ENCODE measurements around the gene CYSLTR1.
"Not testable (repeated sequence)": the region's sequence is repeated elsewhere in the genome, so short reads cannot be mapped to it uniquely, and the experiment has no call there.

The CYSLTR1 gene, protein sequence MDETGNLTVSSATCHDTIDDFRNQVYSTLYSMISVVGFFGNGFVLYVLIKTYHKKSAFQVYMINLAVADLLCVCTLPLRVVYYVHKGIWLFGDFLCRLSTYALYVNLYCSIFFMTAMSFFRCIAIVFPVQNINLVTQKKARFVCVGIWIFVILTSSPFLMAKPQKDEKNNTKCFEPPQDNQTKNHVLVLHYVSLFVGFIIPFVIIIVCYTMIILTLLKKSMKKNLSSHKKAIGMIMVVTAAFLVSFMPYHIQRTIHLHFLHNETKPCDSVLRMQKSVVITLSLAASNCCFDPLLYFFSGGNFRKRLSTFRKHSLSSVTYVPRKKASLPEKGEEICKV

DNA sequence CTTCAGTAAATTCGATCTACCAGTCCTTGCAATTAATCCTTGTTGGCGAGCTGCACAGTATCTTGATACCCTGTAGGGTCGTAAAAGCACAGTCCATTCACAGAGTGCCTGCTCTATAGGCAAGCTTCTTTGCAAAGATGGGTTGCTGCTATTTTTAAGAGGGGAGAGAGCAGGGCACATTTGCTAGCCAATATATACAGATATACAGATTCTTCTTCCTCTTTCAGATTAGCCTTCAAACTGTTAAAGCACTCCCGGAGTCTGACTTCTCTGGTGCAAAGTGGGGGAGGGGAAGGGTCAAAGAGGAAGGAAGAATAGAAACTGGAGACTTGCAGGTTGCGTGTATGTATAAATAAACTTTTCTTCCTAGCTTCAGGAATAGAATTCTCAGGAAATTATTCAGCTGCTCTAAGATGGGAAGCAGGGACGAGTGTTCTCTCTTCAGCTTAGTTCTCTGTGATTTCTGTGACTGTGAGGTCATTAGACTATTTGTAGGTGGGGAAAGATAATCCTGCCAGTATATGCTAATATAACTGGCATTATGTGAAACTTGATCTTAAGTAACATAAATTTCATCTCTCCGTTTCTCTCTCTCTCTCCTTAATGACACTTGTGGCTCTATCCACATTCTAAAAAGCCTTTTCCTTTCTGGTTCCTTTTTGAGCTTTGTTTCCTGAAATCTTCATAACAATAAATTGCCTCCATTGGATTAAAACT, at the start of gene CYSLTR1:
Gene CYSLTR1 (minus strand): TSS at position 242 of the 717 bp plus-strand sequence. CDS start 53,865 bp downstream, outside the sequence.
- DNase-seq (ENCODE audit: low read depth in 2 of 2) = no peak

DNA sequence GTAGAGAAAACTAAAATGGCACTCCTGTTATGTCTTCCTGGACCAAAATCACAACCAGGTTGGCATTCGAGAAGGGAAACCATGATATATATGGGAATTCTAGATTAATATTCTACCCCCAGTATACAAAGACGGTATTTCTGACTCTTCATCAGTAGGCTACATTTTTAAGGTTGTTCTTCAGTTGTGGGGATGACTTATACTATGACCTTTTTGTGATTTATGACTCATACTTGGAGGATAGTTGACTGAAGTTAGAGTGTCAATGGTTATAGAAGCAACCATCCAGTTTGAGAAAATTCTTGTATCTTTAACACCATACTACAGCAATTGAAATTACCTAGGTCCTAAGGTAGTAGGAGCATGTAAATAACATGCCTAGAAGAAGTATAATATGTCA, 49.8 kb upstream of the CYSLTR1 start:
- no peak for DNase-seq (ENCODE audit: low read depth in 2 of 2)

DNA sequence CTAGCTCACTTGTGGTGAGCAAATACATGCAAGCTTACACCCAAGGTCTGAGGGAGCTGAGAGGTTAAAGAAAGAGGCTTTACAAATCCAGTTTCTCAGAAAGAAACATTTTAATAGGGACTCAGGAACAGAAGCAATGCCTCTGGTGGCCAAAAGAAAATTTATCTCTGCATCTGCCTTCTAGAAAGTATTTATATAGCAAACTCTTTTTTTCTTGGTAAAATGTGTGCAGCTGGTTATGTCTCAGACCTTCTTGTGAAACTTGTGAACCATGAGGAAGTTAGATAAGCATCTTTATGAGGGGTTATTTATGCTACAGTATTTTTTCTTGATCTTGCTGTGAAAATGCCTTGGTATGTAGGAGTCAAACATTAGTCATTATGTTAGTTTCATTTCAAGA, 48.5 kb upstream of the CYSLTR1 start:
- DNase-seq (ENCODE audit: low read depth in 2 of 2) = no peak

DNA sequence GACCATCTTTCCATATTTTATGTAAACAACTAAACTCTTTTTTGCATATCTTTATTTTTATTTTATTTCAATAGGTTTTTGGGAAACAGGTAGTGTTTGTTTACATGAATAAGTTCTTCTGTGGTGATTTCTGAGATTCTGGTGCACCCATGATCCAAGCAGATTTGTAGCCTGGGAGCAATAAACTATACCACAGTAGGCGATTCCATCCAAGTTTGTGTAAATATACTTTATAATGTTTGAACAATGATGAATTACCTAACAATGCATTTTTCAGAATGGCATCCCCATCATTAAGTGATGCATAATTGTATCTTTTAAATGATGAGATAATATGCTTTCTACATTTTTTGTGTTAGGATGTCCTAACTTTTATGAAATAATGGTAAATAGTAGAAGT, 39.2 kb upstream of the CYSLTR1 start:
- no peak for DNase-seq (ENCODE audit: low read depth in 2 of 2)

DNA sequence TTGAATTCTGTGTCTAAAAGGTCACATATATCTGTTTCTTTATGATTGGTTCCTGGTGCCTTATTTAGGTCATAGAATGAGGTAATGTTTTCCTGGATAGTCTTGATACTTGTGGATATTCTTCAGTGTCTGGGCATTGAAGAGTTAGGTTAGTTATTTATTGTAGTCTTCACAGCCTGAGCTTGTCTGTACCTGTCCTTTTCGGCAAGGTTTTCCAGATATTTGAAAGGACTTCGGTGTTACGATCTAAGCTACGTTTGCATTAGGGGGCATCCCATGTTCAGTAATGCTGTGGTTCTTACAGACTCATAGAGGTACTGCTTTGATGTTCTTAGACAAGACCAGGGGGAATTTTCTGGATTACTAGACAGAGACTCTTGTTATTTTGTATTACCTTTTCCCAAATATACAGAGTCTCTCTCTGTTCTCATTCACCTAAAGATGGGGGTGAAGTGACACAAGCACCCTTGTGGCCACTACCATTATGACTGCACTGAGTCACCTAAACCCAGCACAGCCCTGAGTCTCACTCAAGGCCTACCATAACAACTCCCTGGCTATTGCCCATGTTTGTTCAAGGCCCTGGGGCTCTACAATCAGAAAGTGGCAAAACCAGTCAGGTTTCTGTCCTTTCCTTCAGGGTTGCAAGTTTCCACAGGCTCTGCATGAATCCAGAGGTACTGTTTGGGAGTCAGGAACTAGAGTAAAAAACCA, 30.1 kb upstream of the CYSLTR1 start:
- no peak for DNase-seq (ENCODE audit: low read depth in 2 of 2)

DNA sequence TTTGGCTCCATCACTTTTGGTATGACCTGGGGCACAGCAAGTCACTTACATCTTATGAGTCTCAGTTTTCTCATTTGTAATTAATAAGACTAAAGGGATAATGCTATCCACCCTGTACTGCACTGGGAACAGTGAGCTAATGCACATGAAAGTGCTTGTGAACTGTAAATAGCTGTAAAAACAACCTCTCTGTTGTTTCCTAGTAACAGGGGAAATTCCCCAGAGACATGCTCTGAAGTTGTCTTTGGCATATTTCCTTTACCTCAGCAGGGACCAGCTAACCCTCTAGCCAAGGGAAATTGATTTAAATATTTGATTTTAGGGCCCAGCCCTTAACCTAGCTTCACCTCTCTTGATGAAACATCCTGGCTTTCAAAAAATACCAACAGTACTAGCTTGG, 6.1 kb upstream of the CYSLTR1 start:
- no peak for DNase-seq (ENCODE audit: low read depth in 2 of 2)

DNA sequence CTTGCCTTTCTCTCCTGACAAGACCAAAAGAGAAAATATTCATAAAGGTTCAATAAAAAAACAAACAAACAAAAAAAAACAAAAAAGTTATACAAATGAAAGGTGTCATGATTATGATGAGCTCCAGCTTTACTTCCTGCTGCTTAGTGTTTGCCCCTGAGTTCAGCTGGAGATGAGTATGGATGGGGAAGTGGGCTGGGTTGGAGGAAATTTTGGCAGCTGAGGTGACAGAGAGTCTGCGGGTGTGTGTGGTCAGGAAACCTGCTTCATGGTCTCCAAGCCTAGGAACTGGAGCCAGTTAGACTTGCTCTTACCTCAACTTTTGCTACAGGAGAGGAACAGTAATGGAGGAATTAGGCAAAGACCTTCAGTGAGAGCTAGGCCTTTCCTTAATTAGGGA, 4.3 kb upstream of the CYSLTR1 start:
- DNase-seq (ENCODE audit: low read depth in 2 of 2) = no peak

DNA sequence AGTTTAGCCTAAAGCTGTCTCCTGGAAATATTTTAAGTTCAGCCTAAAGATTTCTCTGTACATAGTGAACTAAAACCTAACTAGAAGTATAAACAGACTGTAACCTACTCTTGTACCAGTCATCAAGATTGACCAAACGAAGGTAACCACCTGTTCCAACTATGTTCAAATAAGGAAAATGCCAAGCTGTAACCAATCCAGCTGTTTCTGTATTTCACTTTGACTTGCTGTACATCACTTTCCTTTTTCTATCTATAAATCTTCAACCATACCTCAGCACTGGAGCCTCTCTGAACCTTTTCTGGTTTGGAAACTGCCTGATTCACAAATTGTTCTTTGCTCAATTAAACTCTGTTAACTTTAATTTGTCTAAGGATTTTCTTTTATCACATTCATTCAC, 3.1 kb upstream of the CYSLTR1 start:
- DNase-seq (ENCODE audit: low read depth in 2 of 2) = no peak

DNA sequence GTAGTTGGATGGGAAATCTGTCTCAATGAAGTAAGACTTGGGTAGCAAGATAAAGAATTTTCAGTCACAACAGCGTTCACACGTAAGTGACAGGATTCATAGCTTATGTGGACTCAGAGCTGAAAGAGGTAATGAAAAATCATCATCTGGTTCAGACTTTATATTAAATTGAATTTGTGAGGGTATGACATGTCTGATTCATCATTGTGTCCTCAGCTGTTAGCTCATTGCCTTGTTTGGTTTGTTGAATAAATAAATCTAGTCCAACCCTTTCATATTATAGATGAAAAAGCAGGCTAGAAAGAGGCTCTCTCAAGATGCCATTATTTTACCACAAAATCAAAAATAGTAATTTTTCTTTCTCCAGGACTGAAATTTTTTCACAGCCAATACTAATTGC, 2.7 kb upstream of the CYSLTR1 start:
- DNase-seq (ENCODE audit: low read depth in 2 of 2) = no peak

DNA sequence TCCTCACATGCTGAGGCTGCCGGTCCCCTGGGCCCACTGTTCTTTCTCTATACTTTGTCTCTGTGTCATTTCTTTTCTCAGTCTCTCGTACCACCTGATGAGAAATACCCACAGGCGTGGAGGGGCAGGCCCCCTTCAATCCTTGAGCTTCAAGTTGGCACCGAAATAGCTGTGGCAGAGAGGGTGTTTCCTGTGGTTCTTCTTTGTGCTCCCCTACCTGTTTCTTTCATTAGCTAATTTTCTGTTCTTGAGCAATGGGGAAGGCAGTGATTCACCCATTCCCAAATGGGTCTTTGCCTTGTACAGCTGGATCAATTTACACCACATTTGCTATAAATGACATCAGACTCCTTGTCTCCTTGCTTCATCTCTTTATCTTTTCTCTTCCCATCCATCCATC, 2.1 kb upstream of the CYSLTR1 start:
- DNase-seq (ENCODE audit: low read depth in 2 of 2) = no peak

DNA sequence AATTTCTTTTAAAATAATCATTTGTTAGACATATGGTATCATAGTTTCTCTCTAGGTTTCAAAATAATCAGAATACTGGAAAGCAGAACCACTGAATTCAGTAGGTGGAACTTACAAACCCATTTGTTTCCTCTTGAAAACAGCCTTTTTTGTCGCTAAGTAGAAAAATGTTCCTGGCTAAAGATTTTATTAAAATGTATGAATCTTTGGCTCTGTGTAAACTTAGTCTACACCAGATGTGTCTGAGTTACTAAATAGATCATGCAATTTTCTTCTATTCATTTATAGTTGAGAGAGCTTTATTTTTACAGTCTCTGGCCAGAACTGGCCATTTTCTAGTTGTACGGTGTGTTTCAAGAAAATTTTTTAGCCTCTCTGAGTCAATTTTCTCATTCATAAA, 1.0 kb downstream of the CYSLTR1 start:
- DNase-seq (ENCODE audit: low read depth in 2 of 2) = no peak

DNA sequence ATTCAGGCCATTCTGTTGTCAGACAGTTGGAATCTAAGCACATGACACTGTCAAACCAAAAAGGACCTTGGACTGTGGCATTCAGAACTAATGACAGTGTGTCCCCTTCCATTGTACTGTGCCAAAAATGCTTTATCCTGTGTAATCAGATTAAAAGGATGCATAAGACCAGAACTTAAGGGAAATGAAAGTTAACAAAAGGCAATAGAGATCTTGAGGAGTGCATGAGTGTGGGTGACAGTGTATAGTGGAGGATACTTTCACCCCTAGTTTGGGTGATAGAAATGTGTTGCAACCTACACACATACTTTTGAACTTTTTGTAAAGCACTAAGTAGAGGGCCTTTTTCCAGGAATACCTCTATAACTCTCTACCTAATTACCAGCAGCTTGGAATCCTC, 4.5 kb downstream of the CYSLTR1 start:
- DNase-seq (ENCODE audit: low read depth in 2 of 2) = no peak

DNA sequence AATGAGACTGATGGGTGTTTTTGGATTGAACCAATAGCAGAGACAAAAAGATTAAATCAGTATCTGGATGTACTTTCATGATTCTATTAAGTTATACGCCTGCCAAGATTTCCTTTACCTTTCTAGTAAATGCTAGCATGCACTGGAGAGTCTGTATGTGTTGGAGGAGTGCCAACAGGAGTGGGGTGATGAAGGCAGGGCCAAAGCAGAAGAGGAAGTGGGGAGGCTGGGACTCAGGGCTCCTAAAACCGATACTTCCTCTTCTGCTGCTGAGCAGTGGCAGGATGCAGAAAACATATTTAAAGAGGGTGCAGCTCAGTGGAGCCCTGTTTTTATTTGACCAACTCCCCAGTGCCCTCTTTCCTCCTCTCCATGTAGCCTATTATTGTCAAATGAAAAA, 5.6 kb downstream of the CYSLTR1 start:
- DNase-seq (ENCODE audit: low read depth in 2 of 2) = no peak

DNA sequence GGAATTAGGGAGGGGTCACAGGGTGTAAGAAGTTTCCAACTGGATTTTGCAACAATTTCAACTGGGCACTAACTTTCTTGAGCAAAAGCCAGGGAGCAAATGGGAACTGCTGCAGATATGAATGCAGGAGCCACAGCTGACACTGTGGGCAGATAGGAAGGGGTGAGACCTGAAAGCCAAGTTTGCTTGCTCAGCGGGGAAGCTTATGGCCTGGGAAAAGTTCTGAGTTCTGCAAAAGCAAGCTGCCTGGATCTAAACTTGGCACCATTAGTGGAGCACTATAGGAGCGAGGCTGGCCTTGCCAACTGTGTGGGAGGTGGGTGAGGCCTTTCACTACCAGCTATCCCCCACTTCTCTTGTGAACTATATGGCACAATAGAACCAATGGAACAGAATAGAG, 11.1 kb downstream of the CYSLTR1 start:
- DNase-seq (ENCODE audit: low read depth in 2 of 2) = no peak

DNA sequence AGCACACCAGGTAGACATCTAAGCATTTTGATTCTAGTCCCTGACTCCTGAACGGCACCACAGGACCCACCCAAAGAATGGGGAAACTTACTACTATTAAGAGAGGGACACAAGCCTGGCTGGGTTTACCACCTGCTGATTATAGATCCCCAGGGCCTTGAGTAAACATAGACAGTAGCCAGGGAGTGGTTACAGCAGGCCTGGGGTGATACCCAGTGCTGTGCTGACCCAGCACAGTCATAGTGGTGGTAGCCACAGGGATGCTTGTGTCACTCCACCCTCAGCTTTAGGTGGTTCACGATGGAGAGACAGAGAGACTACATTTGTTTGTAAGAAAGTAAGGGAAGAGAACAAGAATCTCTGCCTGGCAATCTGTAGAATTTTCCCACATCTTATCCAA, 11.7 kb downstream of the CYSLTR1 start:
- DNase-seq (ENCODE audit: low read depth in 2 of 2) = no peak

DNA sequence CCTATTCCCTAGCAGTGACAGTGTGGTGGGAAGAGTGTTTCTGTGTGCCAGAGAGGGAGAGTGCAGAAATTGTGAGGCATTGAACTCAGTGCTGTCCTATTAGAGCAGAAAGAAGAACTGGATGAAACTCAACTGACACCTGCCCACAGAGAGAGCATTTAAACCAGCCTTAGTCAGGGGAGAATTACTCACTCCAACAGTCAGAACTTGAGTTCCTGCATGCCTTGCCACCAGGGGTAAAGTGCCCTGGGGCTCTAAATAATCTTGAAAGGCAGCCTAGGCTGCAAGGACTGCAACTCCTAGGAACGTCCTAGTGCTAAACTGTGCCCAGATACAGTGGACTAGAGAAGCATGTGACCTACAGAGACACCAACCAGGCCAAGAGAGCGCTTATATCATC, 12.8 kb downstream of the CYSLTR1 start:
- DNase-seq (ENCODE audit: low read depth in 2 of 2) = no peak

DNA sequence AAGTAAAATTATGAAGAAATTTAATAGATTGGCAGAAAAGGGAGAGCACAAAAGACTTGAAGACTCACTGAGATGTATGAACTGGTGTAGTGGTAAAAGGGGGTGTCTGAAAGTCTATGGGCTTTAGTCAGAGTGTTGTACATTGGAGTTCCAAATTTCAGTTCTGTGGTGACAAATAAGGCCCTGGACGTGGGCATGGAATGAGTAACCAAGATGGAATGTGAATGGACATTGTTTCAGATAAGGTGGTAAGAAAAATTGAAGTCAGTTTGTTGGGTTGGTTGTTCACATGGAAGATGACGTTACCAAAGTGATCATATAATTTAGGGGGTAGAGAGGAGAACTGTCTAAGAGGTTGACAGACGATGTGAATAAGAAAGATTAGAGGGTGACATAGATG, 13.9 kb downstream of the CYSLTR1 start:
- no peak for DNase-seq (ENCODE audit: low read depth in 2 of 2)

DNA sequence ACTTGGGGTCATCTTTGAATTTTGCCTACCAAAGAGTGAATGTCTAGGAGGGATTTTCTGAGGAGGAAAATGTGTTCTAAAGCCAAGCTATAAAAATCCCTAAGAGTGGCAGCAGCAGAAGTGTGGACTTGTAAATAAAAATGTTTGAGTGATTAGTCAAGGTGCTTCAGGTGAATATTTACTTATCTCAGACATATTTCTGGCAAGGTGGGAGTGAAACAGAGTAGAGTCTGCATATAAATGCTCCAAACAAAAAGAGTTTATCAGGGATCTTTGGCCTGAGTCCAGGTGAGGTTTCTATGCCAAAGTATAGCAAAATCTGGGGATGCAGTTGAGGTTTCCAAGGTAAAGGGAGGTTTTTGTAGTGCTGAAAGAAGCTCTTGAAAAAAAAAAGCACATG, 19.7 kb downstream of the CYSLTR1 start:
- DNase-seq (ENCODE audit: low read depth in 2 of 2) = no peak

DNA sequence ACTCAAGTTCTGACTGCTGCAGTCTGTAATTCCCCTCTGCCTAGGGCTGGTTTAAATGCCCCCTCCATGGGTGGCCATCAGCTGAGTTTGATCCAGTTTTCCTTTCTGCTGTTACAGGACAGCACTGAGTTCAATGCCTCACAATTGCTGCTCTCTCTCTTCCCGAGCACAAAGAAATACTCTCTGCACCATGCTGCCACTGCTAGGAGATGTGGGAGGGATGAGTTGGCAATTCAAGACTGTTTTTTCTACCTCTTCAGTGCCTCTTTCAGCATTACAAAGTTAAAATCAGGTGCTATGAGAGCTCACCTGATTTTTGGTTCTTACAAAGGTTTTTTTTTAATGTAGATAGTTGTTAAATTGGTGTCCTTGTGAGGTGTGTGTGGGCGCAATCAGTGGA, 24.3 kb downstream of the CYSLTR1 start:
- no peak for DNase-seq (ENCODE audit: low read depth in 2 of 2)

DNA sequence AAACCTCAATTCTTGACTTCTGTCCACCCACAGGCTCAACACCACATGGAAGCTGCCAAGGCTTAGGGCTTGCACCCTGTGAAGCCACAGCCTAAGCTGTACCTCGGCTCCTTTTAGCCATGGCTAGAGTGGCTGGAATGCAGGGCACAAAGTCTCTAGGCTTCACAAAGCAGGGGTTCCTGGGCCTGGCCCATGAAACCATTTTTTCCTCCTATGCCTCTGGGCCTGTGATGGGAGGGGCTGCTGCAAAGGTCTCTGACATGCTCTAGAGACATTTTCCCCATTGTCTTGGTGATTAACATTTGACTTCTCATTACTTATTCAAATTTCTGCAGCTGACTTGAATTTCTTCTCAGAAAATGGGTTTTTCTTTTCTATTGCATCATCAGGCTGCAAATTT, 26.5 kb downstream of the CYSLTR1 start:
- DNase-seq (ENCODE audit: low read depth in 2 of 2) = not testable (repeated sequence)

DNA sequence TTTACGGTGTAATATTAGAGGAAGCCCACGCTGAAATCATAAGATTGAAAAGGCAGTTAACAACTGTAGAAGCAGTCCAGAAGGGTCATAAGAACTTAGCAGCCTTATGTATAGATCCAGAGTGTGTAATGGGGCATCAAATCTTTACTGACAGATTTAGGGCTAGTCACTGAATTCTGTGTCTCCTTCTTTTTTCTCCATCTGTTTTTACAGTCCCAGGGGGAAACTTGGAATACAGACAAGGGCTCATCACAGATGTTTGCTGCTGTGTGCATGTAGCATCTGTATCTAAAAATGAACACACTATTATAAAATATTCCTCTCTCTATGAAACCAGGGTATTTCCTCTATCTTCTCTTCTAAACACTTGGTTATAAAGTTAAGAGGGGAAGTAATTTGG, 43.9 kb downstream of the CYSLTR1 start:
- DNase-seq (ENCODE audit: low read depth in 2 of 2) = no peak

DNA sequence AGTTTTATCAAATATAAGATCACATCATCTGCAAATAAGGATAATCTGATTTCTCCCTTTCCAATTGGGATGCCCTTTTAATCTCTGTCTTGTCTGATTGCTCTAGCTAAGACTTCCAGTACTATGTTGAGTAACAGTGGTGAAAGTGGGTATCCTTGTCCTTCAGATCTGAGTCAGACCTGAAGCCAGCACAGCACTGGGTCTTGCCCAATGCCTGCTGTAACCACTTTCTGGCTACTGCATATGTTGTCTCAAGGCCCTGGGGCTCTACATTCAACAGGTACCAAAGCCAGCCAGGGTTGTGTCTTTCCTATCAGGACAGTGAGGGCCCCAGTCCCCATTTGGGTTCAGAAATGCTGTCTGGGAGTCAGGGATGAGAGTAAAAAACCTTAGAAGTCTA, 90.3 kb downstream of the CYSLTR1 start:
- no peak for DNase-seq (ENCODE audit: low read depth in 2 of 2)

DNA sequence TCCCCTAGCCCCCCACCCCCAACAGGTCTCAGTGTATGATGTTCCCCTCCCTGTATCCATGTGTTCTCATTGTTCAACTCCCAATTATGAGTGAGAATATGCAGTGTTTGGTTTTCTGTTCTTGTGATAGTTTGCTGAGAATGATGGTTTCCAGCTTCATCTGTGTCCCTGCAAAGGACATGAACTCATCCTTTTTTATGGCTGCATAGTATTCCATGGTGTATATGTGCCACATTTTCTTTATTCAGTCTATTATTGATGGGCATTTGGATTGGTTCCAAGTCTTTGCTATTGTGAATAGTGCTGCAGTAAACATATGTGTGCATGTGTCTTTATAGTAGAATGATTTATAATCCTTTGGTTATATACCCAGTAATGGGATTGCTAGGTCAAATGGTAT, 101.4 kb downstream of the CYSLTR1 start:
- not testable (repeated sequence) for DNase-seq (ENCODE audit: low read depth in 2 of 2)
